Measurements from ENCODE around the gene HAUS1. TPM values are rescaled to one million over a fixed set of nuclear protein-coding genes. Genes with fewer than 3 reads are reported as not detected.

HAUS1 gene
- total RNA-seq, 1 experiment from 2014 or later, result 33.3 TPM

- Histone ChIP-seq H3K36me3 (ENCODE audit: low read depth) (no peaks in the 10 kb centered on the region), H3K79me2 (ENCODE audit: low read depth) (no peaks in the 10 kb centered on the region), H3K27ac (no peak overlapping the region), H3K4me1 (replicated peaks; ENCODE audit: insufficient read depth) (no peaks in the 10 kb centered on the region), H4K20me1 (ENCODE audit: insufficient read depth) (no peaks in the 10 kb centered on the region), H3K9me2 (ENCODE audit: insufficient read depth) (no peaks in the 10 kb centered on the region), H3K9me3 (ENCODE audit: insufficient read depth, low read depth) (no peaks in the 10 kb centered on the region), H3K27me3 (ENCODE audit: insufficient read depth, low read depth) (no peaks in the 10 kb centered on the region), H3K4me3 (no peak overlapping the region), H2AFZ (no peak overlapping the region), H3K4me2 (no peak overlapping the region), H3F3A (ENCODE audit: insufficient read depth, low read depth) (no peaks in the 10 kb centered on the region)
- intact Hi-C loops (cut with micrococcal nuclease; ENCODE audit: unreplicated experiment), result no loop called here
- TF ChIP-seq CTCF (conservative IDR thresholded peaks at IDR 0.05), result no peak
- no peak for TF ChIP-seq EZH2 (IDR thresholded peaks at IDR 0.05; ENCODE audit: low read depth)
- BruUV-seq (replicated peaks), result no TSS peak
- DNase-seq, result no peak
- CTCF ChIA-PET, result no interaction called here
- POLR2A ChIA-PET (ENCODE audit: unreplicated experiment), result no interaction called here
Measured at GRCh38 chr18:46060359-46060841, 43.8 kb upstream of the HAUS1 start.

- H4K20me1 ChIP-seq (ENCODE audit: insufficient read depth), result no peaks in the 10 kb centered on the region
- H3K4me3 ChIP-seq, result no peak overlapping the region
- no peaks in the 10 kb centered on the region for H3K36me3 ChIP-seq (ENCODE audit: low read depth)
- no peaks in the 10 kb centered on the region for H3K27me3 ChIP-seq (ENCODE audit: insufficient read depth, low read depth)
- no peak overlapping the region for H3K4me2 ChIP-seq
- H2AFZ ChIP-seq, result no peak overlapping the region
- H3F3A ChIP-seq (ENCODE audit: insufficient read depth, low read depth), result no peaks in the 10 kb centered on the region
- no peaks in the 10 kb centered on the region for H3K4me1 ChIP-seq (replicated peaks; ENCODE audit: insufficient read depth)
- H3K9me3 ChIP-seq (ENCODE audit: insufficient read depth, low read depth), result no peaks in the 10 kb centered on the region
- H3K27ac ChIP-seq, result no peak overlapping the region
- intact Hi-C loops (cut with micrococcal nuclease; ENCODE audit: unreplicated experiment), result no loop called here
- no peaks in the 10 kb centered on the region for H3K9me2 ChIP-seq (ENCODE audit: insufficient read depth)
- ChIA-PET POLR2A (ENCODE audit: unreplicated experiment) (no interaction called here), CTCF (interaction anchor here (0.6 to 0.9 kb wide), 2 partner anchors 86 to 1376 kb away, joined by 3 read pairs; no protein-coding TSS in a partner anchor)
- H3K79me2 ChIP-seq (ENCODE audit: low read depth), result no peaks in the 10 kb centered on the region
- DNase-seq, result no peak
- no TSS peak for BruUV-seq (replicated peaks)
- no peak for TF ChIP-seq EZH2 (IDR thresholded peaks at IDR 0.05; ENCODE audit: low read depth)
- no peak for TF ChIP-seq CTCF (conservative IDR thresholded peaks at IDR 0.05)
Measured at GRCh38 chr18:46061387-46061786, 42.8 kb upstream of the HAUS1 start.

- H3K4me3 ChIP-seq, result no peak overlapping the region
- TF ChIP-seq CTCF (conservative IDR thresholded peaks at IDR 0.05) (no peak), EZH2 (IDR thresholded peaks at IDR 0.05; ENCODE audit: low read depth) (no peak)
- no peak overlapping the region for H2AFZ ChIP-seq
- H3K9me3 ChIP-seq (ENCODE audit: insufficient read depth, low read depth), result no peaks in the 10 kb centered on the region
- H3F3A ChIP-seq (ENCODE audit: insufficient read depth, low read depth), result no peaks in the 10 kb centered on the region
- H3K79me2 ChIP-seq (ENCODE audit: low read depth), result no peaks in the 10 kb centered on the region
- intact Hi-C loops (cut with micrococcal nuclease; ENCODE audit: unreplicated experiment), result no loop called here
- no peaks in the 10 kb centered on the region for H4K20me1 ChIP-seq (ENCODE audit: insufficient read depth)
- BruUV-seq (replicated peaks), result no TSS peak
- DNase-seq, result no peak
- no peak overlapping the region for H3K4me2 ChIP-seq
- no peaks in the 10 kb centered on the region for H3K9me2 ChIP-seq (ENCODE audit: insufficient read depth)
- H3K27me3 ChIP-seq (ENCODE audit: insufficient read depth, low read depth), result no peaks in the 10 kb centered on the region
- no peaks in the 10 kb centered on the region for H3K4me1 ChIP-seq (replicated peaks; ENCODE audit: insufficient read depth)
- CTCF ChIA-PET, result interaction anchor here (0.6 to 0.9 kb wide), 2 partner anchors 87 to 1376 kb away, joined by 3 read pairs; no protein-coding TSS in a partner anchor
- no peak overlapping the region for H3K27ac ChIP-seq
- POLR2A ChIA-PET (ENCODE audit: unreplicated experiment), result no interaction called here
- no peaks in the 10 kb centered on the region for H3K36me3 ChIP-seq (ENCODE audit: low read depth)
Measured at GRCh38 chr18:46061796-46062195, 42.4 kb upstream of the HAUS1 start.

Measured in PC-9 (cell line).